D721Med (cell line): ENCODE data around the gene TRAF1.
A peak's percentile ranks its signal among the peaks of the same experiment; 100 is the strongest.

Experiments used
- DNase-seq: peaks from one replicate; pipeline ENCODE4 v3.0.0; 2011; ENCODE audit warnings: low spot score; ENCODE audit not compliant: insufficient read length
- FAIRE-seq: peaks from 2 replicates; lab custom pipeline; 2011; peaks lifted over from hg19 to GRCh38; lab: Jason Lieb, UNC
- CTCF ChIP-seq: IDR thresholded peaks from 2 replicates; pipeline ENCODE4 v1.5.1; 2012; ENCODE audit warnings: mild to moderate bottlenecking, control low read depth; ENCODE audit not compliant: insufficient read depth; ENCODE audit errors: missing control alignments

TRAF1 gene

DNA sequence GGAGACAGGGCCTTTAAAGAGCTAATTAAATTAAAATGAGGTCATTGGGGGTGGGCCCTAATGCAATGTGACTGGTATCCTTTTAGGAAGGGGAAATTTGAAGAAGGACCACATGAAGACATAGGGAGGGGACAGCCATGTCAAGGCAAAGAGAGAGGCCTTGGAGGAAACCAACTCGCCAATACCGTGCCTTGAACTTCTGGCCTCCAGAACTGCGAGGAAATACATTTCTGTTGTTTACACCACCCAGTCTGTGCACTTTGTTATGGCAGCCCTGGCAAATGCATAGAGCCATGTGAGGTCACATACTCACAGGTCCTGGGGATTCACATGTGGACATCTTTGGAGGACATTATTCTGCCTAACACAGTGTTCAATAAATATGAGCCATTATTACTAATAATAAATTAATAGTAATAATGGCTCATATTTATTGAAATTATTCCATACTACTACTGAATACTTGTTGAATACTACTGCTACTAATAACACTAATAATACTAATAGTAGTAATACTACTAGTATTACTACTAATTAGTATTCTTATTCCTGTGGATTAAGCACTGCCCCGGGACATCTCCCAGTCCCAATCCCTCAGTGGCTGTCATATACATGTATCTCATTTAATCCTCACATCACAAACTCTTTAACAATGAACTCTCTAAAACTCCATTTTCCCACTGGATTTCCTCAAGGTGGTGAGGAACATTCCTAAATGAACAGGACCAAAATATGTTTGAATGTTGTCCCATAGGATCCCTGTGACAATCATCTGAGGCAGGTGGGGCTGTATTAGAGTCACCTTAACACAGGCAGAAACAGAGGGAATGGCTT lies 8.4 kb downstream of the TRAF1 start:
- FAIRE-seq (no peak), DNase-seq (no peak)
- TF ChIP-seq CTCF: no peak

DNA sequence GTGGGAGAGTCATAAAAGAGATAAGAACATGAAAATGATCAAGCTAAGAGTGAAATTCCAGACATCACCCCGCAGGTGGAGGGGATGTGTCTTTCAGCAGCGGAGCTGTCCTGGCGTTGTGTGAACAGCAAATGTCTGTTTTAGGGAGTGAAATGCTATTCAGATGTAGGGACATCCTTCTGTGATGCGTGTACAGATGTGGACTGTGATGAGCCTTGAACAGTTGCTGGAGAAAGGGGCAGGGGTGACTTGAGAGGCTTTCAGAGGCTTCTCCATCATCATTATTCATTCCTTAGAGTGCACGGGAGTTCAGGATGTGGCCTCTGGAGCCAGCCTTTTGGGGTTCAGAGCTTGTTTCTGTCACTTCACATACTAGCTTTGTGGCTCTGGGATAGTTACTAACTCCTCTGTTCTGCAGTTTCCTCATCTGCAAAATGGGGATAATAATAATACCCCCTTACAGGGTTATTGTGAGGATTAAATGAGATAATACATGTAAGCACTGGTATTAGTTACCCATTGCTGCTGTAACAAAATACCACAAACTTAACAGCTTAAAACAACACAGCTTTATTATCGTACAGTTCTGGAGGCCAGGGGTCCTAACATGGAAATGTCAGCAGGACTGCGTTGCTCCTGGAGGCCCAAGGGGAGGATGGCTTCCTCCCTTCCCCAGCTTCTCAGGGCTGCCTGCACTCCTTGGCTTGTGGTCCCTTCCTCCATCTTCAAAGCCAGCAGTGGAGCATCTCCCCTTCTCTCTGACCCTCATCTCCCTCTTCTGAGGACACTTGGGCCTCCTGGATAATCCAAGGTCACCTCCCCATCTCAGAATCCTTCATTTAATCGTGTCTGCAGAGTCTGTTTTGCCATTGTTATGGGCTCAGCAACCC lies 9.4 kb downstream of the TRAF1 start:
- FAIRE-seq (no peak), DNase-seq (no peak)
- TF ChIP-seq CTCF: no peak

DNA sequence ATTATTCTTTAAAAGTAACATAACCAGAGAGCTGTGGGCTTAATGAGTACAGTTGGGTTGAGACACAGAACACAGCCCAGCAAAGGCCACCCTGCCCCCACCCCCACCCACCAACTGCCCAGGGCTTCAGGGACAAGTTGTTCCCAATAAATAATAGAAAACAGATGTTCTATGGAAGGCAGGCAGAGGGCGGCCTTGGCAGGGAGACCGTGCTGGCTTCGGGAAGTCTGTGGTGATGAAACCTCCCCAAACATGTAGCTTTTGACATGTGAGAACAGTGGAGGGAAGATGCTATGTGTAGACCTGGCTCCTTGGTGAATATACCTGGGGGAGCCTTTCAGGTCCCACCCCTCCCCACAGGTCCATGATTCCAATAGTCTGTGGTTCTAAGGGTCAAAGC lies 10.0 kb downstream of the TRAF1 start:
- no peak for FAIRE-seq
- peak; percentile 27 for TF ChIP-seq CTCF
- DNase-seq: no peak

DNA sequence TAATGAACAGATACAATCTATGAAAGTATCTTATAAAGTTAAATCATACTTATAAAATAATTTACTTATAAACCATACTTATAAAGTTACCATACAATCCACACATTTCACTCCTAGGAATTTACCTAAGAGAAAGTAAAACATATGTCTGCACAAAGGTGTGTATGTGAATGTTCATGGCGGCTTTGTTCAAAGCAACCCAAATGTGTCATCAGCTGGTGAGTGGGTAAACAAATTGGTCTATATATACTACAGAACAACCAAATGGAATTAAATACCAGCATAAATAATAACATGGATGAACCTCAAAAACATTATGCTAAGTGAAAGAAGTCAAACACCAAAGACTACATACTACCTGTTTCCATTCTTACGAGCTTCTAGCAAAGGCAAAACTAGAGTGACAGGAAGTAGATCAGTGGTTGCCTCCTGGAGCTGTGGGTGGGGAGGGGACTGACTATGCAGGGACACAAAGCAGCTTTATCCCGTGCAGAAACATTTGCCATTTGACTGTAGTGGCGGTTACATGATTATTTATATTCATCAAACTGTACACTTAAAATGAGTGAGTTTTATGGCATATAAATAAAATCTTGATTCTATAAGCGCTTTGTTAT lies 10.6 kb downstream of the TRAF1 start:
- DNase-seq (no peak), FAIRE-seq (no peak)
- no peak for TF ChIP-seq CTCF

GRCh38 chr9:120914953-120915352 lies 11.6 kb downstream of the TRAF1 start:
- no peak for FAIRE-seq
- DNase-seq: no peak
- TF ChIP-seq CTCF: no peak

GRCh38 chr9:120914396-120914795 lies 12.2 kb downstream of the TRAF1 start:
- DNase-seq: no peak
- TF ChIP-seq CTCF: no peak
- no peak for FAIRE-seq
